ENCODE data around the gene TAF11L13.

DNA sequence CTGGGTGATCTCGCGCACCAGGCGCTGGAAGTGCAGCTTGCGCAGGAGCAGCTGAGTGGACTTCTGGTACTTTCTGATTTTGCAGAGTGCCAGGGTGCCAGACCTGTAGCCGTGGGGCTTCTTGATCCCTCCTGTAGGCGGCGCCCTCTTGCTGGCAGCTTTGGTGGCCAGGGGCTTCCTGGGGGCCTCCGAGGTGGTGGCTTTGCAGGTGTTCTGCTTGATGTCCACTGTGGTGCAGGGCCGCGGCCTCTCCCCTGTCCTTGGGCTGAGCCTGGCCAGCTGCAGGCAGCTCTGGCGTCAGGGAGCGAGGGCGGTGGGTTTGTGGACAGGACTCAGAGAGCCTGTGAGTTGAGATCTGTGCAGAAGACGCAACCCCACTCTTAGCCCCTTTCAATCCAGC lies 38.5 kb downstream of the TAF11L13 start:
- TF ChIP-seq SALL2 (tag by site-specific recombination; IDR thresholded peaks at IDR 0.05; ENCODE audit: borderline replicate concordance) (no peak), ZSCAN16 (tag by site-specific recombination; IDR thresholded peaks at IDR 0.05) (no peak)
- TF ChIP-seq, protein P1, sequence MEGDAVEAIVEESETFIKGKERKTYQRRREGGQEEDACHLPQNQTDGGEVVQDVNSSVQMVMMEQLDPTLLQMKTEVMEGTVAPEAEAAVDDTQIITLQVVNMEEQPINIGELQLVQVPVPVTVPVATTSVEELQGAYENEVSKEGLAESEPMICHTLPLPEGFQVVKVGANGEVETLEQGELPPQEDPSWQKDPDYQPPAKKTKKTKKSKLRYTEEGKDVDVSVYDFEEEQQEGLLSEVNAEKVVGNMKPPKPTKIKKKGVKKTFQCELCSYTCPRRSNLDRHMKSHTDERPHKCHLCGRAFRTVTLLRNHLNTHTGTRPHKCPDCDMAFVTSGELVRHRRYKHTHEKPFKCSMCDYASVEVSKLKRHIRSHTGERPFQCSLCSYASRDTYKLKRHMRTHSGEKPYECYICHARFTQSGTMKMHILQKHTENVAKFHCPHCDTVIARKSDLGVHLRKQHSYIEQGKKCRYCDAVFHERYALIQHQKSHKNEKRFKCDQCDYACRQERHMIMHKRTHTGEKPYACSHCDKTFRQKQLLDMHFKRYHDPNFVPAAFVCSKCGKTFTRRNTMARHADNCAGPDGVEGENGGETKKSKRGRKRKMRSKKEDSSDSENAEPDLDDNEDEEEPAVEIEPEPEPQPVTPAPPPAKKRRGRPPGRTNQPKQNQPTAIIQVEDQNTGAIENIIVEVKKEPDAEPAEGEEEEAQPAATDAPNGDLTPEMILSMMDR (tag by site-specific recombination; IDR thresholded peaks at IDR 0.05) = no peak
- TF ChIP-seq, protein P2, sequence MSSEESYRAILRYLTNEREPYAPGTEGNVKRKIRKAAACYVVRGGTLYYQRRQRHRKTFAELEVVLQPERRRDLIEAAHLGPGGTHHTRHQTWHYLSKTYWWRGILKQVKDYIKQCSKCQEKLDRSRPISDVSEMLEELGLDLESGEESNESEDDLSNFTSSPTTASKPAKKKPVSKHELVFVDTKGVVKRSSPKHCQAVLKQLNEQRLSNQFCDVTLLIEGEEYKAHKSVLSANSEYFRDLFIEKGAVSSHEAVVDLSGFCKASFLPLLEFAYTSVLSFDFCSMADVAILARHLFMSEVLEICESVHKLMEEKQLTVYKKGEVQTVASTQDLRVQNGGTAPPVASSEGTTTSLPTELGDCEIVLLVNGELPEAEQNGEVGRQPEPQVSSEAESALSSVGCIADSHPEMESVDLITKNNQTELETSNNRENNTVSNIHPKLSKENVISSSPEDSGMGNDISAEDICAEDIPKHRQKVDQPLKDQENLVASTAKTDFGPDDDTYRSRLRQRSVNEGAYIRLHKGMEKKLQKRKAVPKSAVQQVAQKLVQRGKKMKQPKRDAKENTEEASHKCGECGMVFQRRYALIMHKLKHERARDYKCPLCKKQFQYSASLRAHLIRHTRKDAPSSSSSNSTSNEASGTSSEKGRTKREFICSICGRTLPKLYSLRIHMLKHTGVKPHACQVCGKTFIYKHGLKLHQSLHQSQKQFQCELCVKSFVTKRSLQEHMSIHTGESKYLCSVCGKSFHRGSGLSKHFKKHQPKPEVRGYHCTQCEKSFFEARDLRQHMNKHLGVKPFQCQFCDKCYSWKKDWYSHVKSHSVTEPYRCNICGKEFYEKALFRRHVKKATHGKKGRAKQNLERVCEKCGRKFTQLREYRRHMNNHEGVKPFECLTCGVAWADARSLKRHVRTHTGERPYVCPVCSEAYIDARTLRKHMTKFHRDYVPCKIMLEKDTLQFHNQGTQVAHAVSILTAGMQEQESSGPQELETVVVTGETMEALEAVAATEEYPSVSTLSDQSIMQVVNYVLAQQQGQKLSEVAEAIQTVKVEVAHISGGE (tag by site-specific recombination; conservative IDR thresholded peaks at IDR 0.05; ENCODE audit: low read depth) = no peak
- TF ChIP-seq, protein P3, sequence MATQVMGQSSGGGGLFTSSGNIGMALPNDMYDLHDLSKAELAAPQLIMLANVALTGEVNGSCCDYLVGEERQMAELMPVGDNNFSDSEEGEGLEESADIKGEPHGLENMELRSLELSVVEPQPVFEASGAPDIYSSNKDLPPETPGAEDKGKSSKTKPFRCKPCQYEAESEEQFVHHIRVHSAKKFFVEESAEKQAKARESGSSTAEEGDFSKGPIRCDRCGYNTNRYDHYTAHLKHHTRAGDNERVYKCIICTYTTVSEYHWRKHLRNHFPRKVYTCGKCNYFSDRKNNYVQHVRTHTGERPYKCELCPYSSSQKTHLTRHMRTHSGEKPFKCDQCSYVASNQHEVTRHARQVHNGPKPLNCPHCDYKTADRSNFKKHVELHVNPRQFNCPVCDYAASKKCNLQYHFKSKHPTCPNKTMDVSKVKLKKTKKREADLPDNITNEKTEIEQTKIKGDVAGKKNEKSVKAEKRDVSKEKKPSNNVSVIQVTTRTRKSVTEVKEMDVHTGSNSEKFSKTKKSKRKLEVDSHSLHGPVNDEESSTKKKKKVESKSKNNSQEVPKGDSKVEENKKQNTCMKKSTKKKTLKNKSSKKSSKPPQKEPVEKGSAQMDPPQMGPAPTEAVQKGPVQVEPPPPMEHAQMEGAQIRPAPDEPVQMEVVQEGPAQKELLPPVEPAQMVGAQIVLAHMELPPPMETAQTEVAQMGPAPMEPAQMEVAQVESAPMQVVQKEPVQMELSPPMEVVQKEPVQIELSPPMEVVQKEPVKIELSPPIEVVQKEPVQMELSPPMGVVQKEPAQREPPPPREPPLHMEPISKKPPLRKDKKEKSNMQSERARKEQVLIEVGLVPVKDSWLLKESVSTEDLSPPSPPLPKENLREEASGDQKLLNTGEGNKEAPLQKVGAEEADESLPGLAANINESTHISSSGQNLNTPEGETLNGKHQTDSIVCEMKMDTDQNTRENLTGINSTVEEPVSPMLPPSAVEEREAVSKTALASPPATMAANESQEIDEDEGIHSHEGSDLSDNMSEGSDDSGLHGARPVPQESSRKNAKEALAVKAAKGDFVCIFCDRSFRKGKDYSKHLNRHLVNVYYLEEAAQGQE (tag by site-specific recombination; IDR thresholded peaks at IDR 0.05) = no peak

Measured in HEK293 (cell line).